ENCODE data around the gene PPA2. TPM values are rescaled to one million over a fixed set of nuclear protein-coding genes. Genes with fewer than 3 reads are reported as not detected.
"Not testable (repeated sequence)": the region's sequence is repeated elsewhere in the genome, so short reads cannot be mapped to it uniquely, and the experiment has no call there.

Gene PPA2
- total and polyA plus RNA-seq, 8 donors = 75.3 to 102 (median 86.6) TPM

- Histone ChIP-seq H3K27me3 (no peaks in the 10 kb centered on the region), H3K4me3 (no peak overlapping the region), H3K4me1 (no peaks in the 10 kb centered on the region)
Observed at GRCh38 chr4:105415281-105415744, 58.5 kb downstream of the PPA2 start.

GRCh38 chr4:105414316-105414715, 59.5 kb downstream of the PPA2 start:
- Histone ChIP-seq H3K9me3 (peaks cover 0 to 2% of the 10 kb centered on the region in 2 donors), H3K36me3 (peaks cover 0 to 33% of the 10 kb centered on the region in 2 donors), H3K4me1 (no peaks in the 10 kb centered on the region), H3K4me3 (no peak overlapping the region), H3K27ac (no peak overlapping the region), H3K27me3 (no peaks in the 10 kb centered on the region)
- peak in 1 of 4 donors; percentile 71 for DNase-seq
- no peak for TF ChIP-seq CTCF (IDR thresholded peaks at IDR 0.05)
- intact Hi-C loops (cut with DNase I) = no loop called here
- ATAC-seq = no peak

More at GRCh38 chr4:105415281-105415744, 58.5 kb downstream of the PPA2 start:
- ATAC-seq = no peak
- H3K27ac ChIP-seq = no peak overlapping the region
- intact Hi-C loops (cut with DNase I) = no loop called here
- no peak for TF ChIP-seq CTCF (IDR thresholded peaks at IDR 0.05)
- H3K36me3 ChIP-seq = peaks cover 0 to 36% of the 10 kb centered on the region in 2 donors
- peak in 1 of 4 donors; percentile 57 for DNase-seq
- H3K9me3 ChIP-seq = peaks cover 0 to 2% of the 10 kb centered on the region in 2 donors

GRCh38 chr4:105409135-105409534, 64.7 kb downstream of the PPA2 start:
- not testable (repeated sequence) for ATAC-seq
- DNase-seq = peak in 1 of 4 donors; percentile 27

GRCh38 chr4:105400901-105401677, 72.8 kb downstream of the PPA2 start:
- Histone ChIP-seq H3K36me3 (peaks cover 0 to 19% of the 10 kb centered on the region in 2 donors), H3K4me1 (no peaks in the 10 kb centered on the region), H3K27me3 (no peaks in the 10 kb centered on the region), H3K9me3 (peaks cover 0 to 8% of the 10 kb centered on the region in 2 donors), H3K4me3 (no peak overlapping the region), H3K27ac (no peak overlapping the region)
- ATAC-seq = no peak
- intact Hi-C loops (cut with DNase I) = no loop called here
- peak in 2 of 4 donors; percentile 58 to 70 for DNase-seq
- TF ChIP-seq CTCF (IDR thresholded peaks at IDR 0.05) = no peak

More at GRCh38 chr4:105409135-105409534, 64.7 kb downstream of the PPA2 start:
- H3K27me3 ChIP-seq; H3K4me1 ChIP-seq; H3K4me3 ChIP-seq; intact Hi-C loops (cut with DNase I); H3K27ac ChIP-seq: not testable (repeated sequence)
- H3K36me3 ChIP-seq = peaks cover 0 to 30% of the 10 kb centered on the region in 2 donors
- H3K9me3 ChIP-seq = peaks cover 0 to 10% of the 10 kb centered on the region in 2 donors

- Histone ChIP-seq H3K9me3 (peaks cover 0 to 4% of the 10 kb centered on the region in 2 donors), H3K36me3 (peaks cover 0 to 20% of the 10 kb centered on the region in 2 donors), H3K4me3 (no peak overlapping the region), H3K27ac (no peak overlapping the region), H3K4me1 (no peaks in the 10 kb centered on the region), H3K27me3 (no peaks in the 10 kb centered on the region)
- no peak for TF ChIP-seq CTCF (IDR thresholded peaks at IDR 0.05)
- intact Hi-C loops (cut with DNase I) = no loop called here
- DNase-seq = no peak
- no peak for ATAC-seq
Observed at GRCh38 chr4:105399532-105400161, 74.2 kb downstream of the PPA2 start.
